HL-60/S4 treated with phorbol 12-myristate 13-acetate at 8.2 ng/mL for 4 days and 3 days (cell line): ENCODE results near the gene DDIT4L.
"Not testable (repeated sequence)": the region's sequence is repeated elsewhere in the genome, so short reads cannot be mapped to it uniquely, and the experiment has no call there.

ENCODE experiments used
- in situ Hi-C: fragments of 300-500 bp; cut with MboI; formaldehyde crosslinking; loops from 2 replicates; pipeline ENCODE4 v1.15.0; 2022; ENCODE audit warnings: low sequenced_read_pairs

DDIT4L gene

DNA sequence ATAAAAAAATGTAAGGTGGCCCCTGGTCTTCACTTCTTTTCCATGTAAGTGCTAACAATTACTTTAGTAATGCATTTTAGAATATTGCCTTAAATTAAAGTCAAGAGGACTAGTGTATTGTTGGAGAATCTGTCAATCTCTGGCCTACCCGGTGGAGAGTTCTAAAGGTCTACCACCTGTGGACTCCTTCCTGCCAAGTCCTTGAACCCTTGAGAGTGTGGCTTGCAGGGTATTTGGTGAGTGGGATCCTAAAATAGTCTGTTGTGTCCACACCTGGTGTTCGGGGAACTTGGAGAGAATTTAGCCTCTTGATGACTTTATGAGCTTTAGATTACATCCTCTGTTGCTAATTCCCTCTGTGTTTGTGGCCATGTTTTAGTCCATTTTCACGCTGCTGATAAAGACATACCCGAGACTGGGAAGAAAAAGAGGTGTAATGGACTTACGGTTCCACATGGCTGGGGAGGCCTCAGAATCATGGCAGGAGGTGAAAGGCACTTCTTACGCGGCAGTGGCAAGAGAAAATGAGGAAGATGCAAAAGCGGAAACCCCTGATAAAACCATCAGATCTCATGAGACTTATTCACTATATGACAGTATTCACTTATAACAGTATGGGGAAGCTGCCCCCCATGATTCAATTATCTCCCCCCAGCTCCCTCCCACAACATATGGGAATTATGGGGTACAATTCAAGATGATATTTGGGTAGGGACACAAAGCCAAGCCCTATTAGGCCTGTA is 23.8 kb downstream of the DDIT4L start:
- in situ Hi-C loops, result no loop called here

DNA sequence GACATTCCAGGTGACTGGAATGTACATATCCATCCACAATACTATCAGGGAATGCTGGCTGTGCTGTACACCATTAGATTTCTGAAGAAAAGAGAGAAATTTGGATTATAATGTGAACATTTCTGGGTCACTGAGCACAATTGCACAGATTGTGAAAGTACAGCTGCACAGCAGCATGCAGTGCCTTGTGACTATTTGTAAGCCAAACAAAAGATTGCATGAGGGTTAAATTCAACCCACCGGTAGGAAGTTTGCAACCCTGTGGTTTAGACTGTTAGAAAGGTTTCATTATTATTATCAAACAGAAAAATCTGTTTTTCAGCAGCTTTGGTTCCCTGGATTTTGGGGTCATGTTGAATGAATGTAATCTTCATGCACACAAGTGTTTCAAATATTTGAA is 24.5 kb downstream of the DDIT4L start:
- in situ Hi-C loops, result no loop called here

DNA sequence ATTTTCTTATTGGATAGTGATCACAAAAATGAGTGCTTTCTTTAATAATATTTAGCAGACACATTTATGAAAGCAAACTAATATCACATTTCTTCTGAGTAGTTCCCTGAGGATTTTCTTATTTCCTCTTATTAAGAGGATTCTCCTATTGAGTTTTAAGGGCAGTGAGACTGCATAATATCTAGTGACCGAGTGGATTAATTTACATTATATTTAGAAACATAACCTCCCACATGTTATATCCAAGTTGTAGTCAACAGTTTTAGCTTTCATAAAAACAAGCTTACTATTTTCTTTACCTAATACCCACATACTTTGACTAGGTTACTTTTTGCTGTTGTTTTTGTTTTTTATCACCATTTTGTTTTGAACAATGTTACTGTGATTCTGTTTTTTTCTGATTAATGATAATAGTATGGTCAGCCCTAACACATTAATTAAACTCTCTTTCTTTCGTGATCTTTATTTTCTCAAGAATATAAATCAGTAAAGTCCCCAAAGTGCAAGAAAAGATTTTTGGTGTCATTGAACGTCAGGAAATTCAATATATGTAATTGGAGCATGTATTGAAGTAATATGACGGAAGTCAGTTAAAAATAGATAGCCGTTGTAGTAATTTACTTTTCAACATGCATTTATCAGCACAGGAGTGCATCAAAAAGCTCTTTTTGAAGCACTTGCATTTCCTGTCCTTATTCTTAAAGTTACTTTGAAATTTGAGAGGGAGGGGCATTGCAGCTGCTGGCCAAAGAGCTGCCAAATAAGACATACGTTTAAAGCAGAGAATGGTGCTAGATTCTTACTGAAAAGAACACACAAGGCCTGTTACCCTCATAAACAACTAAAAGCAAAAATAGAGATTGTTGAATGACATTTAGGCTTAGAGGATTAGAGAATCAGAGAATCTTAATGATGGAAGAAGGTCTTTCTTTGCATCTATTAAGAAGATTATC is 25.2 kb downstream of the DDIT4L start:
- in situ Hi-C loops, result no loop called here

DNA sequence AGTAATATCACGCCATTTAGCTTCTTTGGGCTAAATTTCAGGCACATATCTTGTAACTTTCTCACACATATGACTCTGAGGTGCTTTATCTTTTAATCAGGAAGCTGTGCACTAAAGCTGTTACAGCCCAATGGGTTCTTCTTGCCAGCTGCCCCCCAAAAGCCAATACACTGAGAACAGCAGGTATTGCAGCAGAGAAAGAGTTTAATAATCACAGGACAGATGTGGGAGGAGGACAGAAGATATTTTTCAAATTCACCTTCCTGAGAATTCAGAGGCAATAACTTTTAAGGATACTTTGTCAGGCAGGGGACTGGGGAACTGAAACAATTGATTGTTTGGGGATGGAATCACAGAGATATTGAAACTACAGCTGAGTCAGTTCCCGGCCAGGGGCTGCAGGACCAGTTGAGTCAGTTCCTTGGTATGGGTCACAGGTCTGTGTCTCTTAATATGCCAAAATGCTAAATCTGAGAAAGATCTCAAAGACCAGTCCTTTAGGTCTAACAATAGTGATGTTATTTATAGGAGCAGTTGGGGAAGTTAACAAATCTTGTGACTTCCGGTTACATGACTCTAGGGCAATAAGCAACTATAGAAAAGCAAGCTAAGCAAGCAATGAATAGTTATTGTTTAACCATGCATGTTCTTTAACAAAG is 28.1 kb downstream of the DDIT4L start:
- in situ Hi-C loops, result no loop called here

DNA sequence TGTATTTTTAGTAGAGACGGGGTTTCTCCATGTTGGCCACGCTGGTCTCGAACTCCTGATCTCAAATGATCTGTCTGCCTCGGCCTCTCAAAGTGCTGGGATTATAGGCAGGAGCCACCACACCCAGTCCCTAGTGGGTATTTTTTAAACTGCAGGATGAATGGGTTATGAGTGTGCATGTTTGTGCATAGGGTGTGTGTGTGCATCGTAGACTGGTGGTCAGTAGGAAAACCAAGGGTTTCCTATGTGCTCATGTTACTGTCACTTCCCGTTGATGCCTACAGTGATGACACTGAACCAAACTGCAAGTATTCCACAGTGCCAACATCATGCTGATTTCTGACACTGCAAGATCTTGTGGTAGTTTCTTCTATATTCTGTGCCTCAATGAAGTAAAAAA is 41.1 kb downstream of the DDIT4L start:
- in situ Hi-C loops, result no loop called here

DNA sequence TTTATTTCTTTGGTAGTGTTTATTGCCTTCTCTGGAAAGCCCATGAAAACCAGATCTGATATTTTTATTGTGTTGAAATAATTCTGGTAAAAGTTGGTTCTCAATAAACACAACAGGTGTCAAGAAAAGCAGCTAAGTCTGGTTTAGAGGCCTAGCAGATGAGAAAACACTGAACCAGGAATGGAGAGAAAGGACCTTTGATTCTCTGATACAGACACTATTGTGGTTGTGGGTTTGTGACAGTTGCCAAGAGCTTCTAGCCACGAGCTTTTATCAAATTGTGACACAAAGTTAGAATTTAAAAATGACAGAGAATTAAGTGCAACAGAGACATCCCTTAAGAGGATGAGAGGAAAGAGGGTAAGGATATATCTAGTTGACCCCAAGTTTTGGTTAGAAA is 42.6 kb downstream of the DDIT4L start:
- in situ Hi-C loops, result no loop called here

DNA sequence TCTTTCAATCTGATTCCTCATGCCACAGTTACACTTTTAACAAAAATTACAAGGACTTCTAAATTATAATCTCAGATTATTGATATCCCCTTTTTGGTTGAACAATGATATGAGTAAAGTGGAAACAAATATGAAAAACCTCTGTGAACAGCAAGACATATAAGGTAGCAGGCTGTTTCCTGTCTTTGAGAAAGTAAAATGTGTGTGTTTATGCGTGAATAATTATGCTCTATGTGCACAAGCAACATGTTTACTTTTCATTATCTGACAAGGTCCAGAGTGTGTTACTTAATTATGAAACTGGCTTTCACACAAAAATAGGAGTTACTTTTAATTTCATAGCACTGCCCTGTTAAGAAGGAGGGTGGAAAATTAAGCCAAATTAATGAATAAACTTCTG is 43.1 kb downstream of the DDIT4L start:
- in situ Hi-C loops, result no loop called here

DNA sequence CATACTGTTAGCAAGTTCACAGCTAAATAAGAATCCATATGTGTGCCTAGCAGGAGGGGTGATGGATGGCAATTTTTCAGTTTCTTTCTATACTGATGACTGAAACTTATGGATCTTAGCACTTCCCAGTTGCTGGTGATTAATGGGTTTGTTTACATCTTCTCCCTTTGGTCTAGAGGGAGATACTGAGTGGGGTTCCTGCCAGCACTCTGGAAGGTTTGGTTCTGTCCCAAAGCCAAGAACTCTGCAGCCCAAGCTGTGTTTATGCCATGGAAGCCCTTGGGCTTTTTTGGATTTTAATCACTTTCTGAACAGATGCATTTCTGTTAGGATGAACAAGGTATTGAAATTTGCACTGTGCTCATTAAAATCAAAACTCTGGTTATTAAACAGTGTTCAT is 43.5 kb downstream of the DDIT4L start:
- in situ Hi-C loops, result no loop called here

DNA sequence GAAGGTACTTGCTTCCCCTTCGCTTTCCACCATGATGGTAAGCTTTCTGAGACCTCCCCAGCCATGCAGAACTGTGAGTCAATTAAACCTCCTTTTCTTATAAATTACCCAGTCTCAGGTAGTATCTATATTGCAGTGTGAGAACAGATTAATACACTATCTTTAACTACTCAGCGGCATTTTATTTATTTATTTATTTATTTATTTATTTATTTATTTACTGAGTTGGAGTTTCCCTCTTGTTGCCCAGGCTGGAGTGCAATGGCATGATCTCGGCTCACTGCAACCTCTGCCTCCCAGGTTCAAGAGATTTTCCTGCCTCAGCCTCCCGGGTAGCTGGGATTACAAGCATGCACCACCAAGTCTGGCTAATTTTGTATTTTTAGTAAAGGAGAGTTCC is 52.9 kb downstream of the DDIT4L start:
- in situ Hi-C loops, result not testable (repeated sequence)
